HG03097 (cell line): Measurements from ENCODE around the gene LRP10.

Experiments used
- ATAC-seq: cut with Tn5 transposase; IDR thresholded peaks from one replicate; pipeline ENCODE4 v1.9.1; 2021; ENCODE audit not compliant: unreplicated experiment, low FRiP score

LRP10 gene, protein sequence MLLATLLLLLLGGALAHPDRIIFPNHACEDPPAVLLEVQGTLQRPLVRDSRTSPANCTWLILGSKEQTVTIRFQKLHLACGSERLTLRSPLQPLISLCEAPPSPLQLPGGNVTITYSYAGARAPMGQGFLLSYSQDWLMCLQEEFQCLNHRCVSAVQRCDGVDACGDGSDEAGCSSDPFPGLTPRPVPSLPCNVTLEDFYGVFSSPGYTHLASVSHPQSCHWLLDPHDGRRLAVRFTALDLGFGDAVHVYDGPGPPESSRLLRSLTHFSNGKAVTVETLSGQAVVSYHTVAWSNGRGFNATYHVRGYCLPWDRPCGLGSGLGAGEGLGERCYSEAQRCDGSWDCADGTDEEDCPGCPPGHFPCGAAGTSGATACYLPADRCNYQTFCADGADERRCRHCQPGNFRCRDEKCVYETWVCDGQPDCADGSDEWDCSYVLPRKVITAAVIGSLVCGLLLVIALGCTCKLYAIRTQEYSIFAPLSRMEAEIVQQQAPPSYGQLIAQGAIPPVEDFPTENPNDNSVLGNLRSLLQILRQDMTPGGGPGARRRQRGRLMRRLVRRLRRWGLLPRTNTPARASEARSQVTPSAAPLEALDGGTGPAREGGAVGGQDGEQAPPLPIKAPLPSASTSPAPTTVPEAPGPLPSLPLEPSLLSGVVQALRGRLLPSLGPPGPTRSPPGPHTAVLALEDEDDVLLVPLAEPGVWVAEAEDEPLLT

DNA sequence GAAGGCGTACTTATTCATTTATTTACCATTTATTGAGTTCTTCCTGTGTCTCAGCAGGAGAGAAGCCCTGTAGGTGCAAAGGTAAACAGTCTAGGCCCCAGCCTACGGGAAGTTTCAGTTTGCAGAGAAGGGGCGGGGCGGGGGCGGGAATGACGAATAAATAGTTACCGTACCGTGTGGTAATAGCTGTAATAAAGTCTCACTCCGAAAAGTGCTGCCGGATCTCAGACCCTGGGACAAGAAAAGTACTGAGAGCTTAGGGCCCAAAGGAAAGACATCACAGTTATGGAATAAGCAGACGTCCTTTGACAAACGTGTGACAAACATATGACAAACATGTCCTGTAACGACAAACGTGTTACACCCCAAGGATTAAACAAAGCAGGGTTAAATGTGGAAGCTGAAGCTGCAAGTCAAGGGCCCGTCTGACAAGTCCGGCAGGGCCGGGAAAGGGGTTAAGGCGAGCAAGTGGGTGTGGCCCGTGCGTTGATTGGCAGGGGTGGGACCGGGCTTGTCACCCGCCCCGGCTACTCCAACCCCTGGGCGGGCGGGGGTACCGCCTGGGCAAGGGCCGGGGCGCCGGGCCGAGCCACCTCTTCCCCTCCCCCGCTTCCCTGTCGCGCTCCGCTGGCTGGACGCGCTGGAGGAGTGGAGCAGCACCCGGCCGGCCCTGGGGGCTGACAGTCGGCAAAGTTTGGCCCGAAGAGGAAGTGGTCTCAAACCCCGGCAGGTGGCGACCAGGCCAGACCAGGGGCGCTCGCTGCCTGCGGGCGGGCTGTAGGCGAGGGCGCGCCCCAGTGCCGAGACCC lies at the start of gene LRP10:
Gene LRP10, plus strand, starts transcription at position 517 of the 809 bp plus-strand sequence. CDS start 564 bp downstream, outside the sequence.
- ATAC-seq: peak; percentile 74

DNA sequence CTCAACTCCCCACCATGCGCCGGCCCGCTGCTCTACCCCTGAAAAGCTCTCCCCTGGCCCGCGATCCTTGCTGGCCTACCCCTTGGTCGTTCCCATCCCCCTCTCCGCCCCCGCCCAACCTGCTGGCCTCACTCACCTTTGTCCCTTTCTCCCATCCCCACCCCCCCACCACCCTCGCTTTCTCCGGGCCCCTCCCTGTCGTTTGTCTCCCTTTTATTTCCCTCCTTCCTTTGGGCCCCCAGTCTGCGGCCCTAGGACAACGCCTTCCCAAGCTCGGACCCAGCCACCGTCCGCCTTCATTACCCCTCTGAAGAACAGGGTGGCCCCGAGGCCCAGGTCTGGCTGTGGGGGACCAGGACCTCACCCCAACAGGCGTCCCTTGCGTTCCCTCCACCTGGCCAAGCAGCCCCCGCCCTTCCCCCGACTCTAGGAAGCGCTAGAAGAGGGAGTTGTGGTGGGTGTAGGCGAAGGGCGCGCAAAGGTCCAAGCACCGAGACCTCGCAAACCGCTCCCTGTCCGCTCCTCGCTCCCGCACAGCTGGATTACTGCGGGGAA lies 49.4 kb upstream of the LRP10 start:
- no peak for ATAC-seq

DNA sequence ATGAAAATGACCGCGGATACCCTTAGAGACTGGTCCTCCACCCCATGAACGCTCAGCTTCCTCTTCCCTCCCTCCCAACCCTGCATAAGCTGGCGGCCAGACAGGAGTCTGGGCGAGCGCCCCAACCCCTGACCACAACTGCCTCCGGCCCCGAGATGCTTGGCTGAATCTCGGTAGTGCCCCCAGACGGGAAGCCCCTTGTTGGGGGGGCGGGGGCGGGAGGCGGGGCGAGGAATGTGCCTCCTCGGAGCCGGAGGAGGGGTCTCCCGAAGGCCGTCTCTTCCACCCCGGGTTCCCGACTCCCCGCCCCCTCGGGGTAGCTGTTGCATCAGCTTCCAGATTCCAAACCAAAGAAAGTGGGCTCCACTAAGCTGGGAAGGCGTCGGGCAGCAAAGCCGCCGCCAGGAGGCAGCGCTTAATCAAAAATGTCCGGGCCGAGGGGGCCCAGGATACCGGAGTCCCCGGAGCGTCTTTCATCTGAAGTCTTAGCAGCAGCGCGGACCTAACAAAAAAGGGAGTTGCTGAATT lies 48.9 kb upstream of the LRP10 start:
- ATAC-seq: no peak

DNA sequence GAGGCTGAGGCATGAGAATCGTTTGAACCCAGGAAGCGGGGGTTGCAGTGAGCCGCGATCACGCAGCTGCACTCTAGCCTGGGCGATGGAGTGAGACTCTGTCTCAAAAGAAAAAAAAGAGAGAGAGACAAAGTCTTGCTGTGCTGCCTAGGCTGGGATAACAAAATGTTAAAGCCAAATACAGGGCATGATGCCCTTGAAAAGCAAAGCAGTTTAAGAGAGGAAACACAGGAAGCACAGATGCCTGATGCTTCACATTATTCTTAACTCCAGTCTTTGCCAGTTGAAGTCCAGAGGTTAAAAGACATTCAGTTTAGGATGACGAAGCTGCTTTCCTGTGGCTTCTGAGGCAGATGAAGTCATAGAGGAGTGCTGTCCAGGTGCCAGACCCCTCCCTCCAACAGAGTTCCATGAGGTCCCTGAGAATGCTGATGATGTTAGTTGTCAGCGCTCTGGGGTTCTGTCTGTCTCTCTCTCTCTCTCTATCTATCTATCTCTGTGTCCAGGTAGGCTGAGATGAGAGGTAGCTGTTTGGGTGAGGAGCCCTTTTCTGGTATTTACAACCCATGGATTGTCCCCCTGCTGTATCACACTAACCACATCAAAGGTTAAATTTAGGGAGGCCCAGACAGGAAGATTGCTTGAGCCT lies 46.7 kb upstream of the LRP10 start:
- ATAC-seq: no peak

DNA sequence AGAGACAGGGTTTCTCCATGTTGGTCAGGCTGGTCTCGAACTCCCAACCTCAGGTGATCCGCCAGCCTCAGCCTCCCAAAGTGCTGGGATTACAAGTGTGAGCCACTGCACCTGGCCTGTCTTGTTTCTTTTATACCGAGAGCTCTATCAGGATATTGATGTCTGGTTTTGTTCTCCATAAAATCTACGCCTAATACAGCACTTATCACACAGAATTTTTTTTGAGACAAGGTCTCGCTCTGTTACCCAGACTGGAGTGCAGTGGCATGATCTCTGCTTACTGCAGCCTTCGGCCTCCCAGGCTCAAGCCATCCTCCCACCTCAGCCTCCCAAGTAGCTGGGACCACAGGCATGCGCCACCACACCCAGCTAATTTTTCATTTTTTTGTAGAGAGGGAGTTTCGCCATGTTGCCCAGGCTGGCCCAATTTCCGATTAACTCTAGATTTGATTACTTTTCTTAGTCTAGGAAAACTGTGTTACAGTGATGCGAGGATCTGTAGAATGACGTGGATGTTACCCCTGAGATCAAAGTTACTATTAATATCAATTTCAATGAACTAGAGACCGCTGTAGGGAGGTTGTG lies 42.4 kb upstream of the LRP10 start:
- peak; percentile 10 for ATAC-seq

DNA sequence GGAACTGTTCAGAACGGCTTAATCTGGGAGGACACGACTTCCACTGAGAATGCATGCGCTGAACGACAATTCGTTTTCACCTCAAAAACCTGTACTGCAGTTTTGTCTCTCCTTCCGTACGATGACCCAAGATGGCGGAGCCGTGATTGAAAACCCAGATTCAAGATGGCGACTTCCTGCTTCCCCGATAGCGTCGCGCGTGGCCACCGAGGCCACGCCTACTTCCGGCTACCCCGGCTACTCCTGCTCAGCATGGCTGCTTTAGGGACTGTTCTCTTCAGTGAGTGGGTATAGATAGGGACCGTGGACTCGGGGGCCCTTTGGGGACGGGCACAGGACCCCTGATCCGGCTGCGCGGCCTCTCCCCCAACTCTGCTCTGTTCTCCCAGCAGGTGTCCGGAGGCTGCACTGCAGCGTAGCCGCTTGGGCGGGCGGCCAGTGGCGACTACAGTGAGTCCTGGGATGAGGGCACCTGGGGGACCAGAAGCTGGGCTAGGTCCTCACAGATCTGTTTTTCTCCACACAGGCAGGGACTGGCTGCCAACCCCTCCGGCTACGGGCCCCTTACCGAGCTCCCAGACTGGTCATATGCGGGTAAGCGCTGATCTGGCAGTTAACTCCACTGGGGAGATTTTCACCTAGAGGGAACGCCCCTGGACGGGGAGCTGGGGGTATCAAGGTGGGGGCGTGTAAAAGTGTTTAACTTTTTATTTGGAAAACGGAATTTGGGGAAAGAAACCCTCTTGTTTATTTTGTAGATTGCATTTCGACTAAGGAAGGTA lies 41.7 kb upstream of the LRP10 start, which contains the start of gene MRPL52:
Gene MRPL52, plus strand, starts transcription at position 227 of the 782 bp plus-strand sequence. Its CDS starts 26 bp downstream, at position 253.
- ATAC-seq: peak; percentile 77

DNA sequence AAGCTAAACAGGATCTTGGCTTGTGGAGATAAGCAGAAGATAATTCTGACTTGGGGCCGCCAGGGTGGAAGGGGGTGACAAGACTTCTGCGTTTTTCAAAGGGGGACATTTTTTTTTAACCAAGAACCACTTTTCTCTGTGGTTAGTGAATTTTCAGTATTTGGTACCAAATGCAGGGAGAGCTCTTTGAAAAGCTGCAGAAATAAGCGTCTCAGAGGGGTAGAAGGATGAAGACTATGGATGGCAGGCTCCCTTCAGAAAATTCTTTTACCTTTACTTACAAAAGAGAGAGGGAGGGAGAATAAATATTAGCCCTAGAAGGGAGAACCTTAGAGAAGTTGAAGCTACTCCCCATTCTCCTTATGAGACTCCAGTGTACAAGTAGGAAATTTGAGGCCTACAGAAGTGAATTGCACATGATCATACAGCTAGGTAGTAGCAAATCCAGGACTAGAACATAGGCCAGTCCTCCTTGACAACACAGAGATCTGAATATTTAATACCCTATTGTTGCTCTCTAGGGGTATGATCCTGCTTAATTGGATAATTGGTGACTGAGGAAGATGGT lies 41.0 kb upstream of the LRP10 start:
- no peak for ATAC-seq

DNA sequence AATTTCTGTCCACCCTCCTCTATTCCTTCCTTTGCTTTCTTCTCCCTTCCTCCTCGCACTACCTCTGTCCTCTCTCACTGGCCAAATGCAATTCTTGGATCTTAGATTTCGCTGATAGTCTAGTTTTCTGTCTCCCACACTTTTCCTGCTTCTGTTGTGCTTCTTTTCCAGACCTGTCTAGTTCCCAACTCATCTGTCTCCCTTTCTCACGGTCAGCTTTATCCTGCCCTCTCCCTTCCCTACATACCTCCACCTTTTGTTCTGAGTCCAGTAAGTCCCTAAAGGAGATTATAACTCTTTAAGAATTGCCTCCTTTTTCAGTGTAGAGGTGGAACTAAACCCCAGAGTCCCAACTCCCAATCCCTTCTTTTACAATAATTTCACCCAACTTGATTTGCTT lies 36.0 kb upstream of the LRP10 start:
- no peak for ATAC-seq

DNA sequence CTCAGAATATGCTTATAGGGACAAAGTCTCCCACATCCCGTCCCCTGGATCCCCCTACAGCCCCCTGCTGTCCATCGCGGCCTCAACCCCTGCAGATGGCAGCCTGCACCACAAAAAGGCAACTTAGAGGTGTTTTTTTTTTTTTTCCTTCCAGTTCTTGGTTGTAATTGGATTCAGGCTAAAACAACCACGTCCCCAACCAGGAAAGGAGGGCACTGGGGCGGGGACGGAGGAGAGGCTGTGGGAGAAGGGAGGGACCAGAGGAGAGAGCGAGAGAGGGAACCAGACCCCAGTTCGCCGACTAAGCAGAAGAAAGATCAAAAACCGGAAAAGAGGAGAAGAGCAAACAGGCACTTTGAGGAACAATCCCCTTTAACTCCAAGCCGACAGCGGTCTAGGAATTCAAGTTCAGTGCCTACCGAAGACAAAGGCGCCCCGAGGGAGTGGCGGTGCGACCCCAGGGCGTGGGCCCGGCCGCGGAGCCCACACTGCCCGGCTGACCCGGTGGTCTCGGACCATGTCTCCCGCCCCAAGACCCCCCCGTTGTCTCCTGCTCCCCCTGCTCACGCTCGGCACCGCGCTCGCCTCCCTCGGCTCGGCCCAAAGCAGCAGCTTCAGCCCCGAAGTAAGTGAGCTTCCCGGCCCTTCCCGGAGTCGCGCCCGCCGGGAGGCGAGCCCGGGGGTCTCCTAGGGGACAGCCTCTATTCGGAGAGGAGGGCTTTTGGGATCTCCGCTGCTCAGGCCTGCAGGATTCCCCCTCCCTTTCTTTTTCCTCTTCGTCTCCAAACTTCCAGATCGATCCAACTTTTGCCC lies 35.0 kb upstream of the LRP10 start, which contains the start of gene MMP14:
Gene MMP14, plus strand, starts transcription at position 285 of the 813 bp plus-strand sequence. Its CDS starts 233 bp downstream, at position 518.
- no peak for ATAC-seq

DNA sequence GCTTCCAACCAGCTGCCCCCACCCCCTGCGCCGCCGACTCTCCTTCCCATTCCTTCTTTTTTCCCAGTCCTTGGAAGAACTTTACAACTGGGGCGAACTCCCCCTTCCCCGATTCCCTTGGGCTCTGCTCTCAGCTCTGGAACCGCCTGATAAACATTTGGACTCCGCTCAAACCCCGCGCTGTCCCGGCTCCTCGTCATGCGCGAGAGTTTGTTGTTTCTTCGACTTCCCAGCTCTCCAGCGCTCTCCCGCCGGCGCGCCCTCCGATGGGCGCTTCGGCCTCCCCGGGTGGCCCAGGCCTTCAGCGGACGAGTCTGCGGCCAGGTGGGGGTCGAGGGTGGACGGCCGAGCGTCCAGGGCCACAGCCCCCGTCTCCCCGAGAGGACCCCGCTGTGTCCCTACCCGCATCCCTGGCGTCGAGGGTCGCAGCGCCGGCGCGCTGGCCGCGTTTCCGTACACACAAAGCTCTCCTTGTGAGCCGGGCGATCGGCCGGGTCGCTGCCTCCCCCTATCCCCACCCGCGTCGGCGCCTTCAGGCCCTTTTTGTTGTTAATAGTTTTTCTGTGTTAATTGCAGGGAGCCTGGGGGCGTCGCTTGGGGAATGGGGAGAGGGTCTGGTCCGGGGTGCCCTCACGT lies 34.3 kb upstream of the LRP10 start:
- ATAC-seq: no peak

DNA sequence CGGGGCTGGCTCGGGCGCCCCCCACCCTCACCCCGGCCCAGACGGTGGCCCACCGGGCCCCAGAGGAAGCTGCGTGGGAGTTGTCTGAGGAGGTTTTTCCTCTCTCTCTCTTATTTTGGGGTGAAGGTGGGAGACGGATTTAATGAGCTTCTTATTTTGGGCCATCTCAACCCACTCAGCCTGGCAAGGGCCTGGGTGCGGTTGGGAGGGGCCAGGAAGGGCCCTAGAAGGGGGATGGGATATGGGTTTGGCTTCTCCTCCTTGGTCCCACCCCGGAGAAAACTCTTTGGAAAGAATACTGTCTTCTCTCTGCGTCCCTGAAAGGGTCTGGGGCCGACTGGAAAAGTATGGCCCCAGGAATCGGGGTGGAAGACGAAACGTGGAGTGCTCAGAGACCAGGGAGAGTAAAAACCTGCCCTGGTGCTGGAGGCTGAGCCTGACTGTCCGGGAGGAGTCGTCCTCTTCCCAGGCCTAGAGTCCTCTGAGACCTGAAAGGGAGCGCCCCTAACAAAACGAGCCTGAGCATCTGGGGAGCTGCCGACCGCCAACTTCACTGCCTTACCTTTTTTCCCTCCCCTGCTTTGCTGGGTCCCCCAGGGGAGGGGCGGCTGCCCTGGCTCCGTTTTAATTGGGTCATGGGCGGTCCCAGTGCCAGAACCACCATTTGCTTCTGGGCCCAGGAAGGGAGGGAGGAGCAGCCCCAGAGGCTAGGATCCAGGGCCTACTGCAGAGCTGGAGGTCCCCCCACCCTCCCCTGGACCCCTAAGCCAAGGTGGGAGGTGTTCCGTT lies 33.6 kb upstream of the LRP10 start:
- no peak for ATAC-seq

DNA sequence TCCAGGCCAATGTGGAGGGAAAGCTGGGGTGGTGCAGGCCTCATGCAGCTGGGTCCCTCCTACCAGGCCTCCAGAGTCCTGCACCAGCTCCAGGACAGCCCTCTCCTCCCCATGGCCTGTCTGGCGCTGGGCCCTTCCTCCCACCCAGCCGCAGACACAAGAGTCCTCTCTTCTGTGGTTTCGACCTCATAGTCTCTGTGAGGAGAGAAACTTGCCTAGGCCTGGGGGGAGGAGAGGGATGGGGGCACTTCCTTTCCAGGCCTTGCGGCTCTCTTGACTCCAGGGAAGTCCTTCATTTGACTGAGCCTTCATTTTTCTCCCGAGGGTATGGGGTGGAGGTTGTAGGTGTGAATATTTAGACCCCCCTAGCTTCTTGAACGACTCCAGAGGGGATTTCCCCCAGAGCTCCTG lies 32.9 kb upstream of the LRP10 start:
- ATAC-seq: no peak

DNA sequence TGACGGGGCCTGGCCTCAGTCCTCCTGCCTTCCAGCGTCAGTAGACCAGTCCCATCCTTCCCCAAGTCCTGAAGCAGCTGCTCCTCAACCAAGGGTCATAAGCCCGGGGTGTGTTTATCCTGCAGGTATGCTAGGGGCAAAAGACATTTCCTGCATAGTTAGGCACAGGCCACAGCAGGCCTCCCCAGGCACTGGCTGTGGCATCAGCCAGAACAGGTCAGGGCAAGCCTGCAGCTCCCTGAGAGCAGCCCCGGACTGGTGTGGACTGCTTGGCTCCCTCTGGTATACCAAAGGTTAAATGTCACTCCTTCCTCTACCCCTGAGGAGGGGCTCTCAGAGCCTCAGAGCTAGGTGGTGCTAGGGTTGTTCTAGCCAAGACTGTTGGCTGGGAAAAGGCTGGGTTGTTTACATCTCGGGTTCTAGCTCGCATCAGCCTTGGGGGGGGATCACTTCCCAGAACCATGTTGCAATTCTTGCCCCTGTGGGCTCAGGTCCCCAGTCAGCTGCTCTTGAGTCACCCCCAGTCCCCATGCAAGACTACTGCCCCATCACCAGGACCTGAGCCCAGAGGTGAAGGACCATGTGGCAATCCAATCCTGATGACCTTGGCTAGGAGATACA lies 32.3 kb upstream of the LRP10 start:
- ATAC-seq: no peak

DNA sequence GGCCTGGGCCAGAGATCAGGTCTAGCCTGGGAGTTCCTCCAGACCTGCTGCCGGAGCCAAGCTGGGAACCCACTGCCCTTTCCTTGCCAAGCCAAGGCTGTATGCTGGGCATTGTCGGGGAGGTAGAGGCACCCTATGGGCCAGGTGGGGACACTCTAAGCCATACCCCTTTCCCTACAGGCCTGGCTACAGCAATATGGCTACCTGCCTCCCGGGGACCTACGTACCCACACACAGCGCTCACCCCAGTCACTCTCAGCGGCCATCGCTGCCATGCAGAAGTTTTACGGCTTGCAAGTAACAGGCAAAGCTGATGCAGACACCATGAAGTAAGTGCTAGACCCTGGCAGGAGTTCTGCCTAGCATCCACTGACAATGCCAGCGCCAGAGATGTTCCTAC lies 30.2 kb upstream of the LRP10 start:
- ATAC-seq: no peak

DNA sequence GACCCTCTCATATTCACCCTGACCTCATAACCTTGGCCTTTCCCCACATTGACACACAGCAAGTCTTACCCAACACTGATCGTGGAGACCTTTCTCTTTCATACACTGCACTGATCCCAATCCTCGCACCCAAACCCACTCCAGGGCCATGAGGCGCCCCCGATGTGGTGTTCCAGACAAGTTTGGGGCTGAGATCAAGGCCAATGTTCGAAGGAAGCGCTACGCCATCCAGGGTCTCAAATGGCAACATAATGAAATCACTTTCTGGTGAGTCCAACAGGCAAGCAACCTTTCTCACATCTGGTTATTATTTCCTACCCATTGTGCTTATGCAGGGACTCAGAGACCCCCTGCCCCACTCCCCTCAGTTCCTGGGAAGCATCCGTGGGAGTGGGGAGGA lies 29.8 kb upstream of the LRP10 start:
- no peak for ATAC-seq
